ENCODE results near the gene NPAS2.
A peak's percentile ranks its signal among the peaks of the same experiment; 100 is the strongest.

The NPAS2 gene

GRCh38 chr2:100808582-100808981, 11.4 kb upstream of the NPAS2 start:
- Mint-ChIP-seq H3K27me3 (ENCODE audit: low read depth) (peaks cover 29% of the 10 kb centered on the region), H3K36me3 (ENCODE audit: low read depth) (no peaks in the 10 kb centered on the region)

DNA sequence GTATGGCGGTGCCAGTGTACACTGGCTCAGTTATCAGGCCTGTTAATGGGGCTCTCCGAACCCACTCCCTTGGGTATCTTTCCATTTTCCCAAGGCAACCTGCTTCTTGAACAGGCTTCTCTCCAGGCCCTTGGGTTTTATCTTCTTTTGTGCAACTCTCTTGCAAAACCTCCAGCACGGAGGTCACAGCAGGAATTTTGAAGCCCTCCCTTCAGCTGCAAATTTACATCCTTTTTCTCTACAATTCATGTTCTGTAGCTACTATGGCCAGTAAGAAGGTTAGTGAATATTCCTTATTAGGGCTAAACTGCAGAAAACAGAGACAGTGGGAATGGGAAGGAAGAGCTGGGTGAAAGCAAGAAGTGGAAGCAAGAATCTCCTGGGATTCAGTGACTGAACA, 10.4 kb upstream of the NPAS2 start:
- no peak overlapping the region for H3K27ac Mint-ChIP-seq
- peaks cover 10% of the 10 kb centered on the region for H3K9me3 Mint-ChIP-seq
- peaks cover 26% of the 10 kb centered on the region for H3K27me3 Mint-ChIP-seq (ENCODE audit: low read depth)
- H3K4me3 Mint-ChIP-seq, result no peak overlapping the region
- no peaks in the 10 kb centered on the region for H3K36me3 Mint-ChIP-seq (ENCODE audit: low read depth)
- no peak for TF ChIP-seq CTCF (IDR thresholded peaks at IDR 0.05; ENCODE audit: unreplicated experiment in 3 of 3)
- H3K4me1 Mint-ChIP-seq, result peaks cover 28% of the 10 kb centered on the region

More at GRCh38 chr2:100808582-100808981, 11.4 kb upstream of the NPAS2 start:
- Mint-ChIP-seq H3K4me1 (peaks cover 20% of the 10 kb centered on the region), H3K27ac (no peak overlapping the region), H3K9me3 (peaks cover 10% of the 10 kb centered on the region), H3K4me3 (no peak overlapping the region)
- no peak for TF ChIP-seq CTCF (IDR thresholded peaks at IDR 0.05; ENCODE audit: unreplicated experiment in 3 of 3)

DNA sequence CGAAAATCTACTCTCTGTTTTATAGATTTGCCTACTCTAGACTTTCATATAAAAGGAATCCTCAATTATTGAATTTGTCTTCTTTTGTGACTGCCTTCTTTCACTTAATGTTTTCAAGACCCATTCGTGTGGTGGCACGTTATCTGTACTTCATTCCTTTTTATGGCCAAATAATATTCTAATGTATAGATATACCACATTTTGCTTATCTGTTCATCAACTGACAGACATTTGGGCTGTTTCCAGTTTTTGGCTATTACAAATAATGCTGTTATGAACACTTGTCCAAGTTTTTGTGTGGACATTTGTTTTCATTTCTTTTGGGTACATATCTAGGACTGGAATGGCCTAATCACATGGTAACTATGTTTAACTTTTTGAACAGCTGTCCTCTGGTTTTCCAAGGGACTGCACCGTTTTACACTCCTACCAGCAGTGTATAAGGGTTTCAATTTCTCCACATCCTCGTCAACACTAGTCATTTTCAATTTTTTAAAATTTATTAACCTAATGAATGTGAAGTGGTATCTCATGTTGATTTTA, 9.3 kb upstream of the NPAS2 start:
- Mint-ChIP-seq H3K27me3 (ENCODE audit: low read depth) (peaks cover 24% of the 10 kb centered on the region), H3K36me3 (ENCODE audit: low read depth) (no peaks in the 10 kb centered on the region), H3K4me3 (no peak overlapping the region)

GRCh38 chr2:100812116-100812515, 7.8 kb upstream of the NPAS2 start:
- no peak for TF ChIP-seq CTCF (IDR thresholded peaks at IDR 0.05; ENCODE audit: unreplicated experiment in 3 of 3)
- Mint-ChIP-seq H3K4me1 (peaks cover 31% of the 10 kb centered on the region), H3K9me3 (peaks cover 10% of the 10 kb centered on the region)

More for the DNA sequence above, 9.3 kb upstream of the NPAS2 start:
- H3K4me1 Mint-ChIP-seq, result peaks cover 31% of the 10 kb centered on the region
- no peak overlapping the region for H3K27ac Mint-ChIP-seq
- peaks cover 10% of the 10 kb centered on the region for H3K9me3 Mint-ChIP-seq
- no peak for TF ChIP-seq CTCF (IDR thresholded peaks at IDR 0.05; ENCODE audit: unreplicated experiment in 3 of 3)

GRCh38 chr2:100812573-100812972, 7.4 kb upstream of the NPAS2 start:
- Mint-ChIP-seq H3K27ac (no peak overlapping the region), H3K9me3 (peaks cover 10% of the 10 kb centered on the region), H3K27me3 (ENCODE audit: low read depth) (peaks cover 24% of the 10 kb centered on the region), H3K4me3 (no peak overlapping the region), H3K4me1 (peaks cover 34% of the 10 kb centered on the region), H3K36me3 (ENCODE audit: low read depth) (no peaks in the 10 kb centered on the region)
- no peak for TF ChIP-seq CTCF (IDR thresholded peaks at IDR 0.05; ENCODE audit: unreplicated experiment in 3 of 3)

More at GRCh38 chr2:100812116-100812515, 7.8 kb upstream of the NPAS2 start:
- Mint-ChIP-seq H3K27me3 (ENCODE audit: low read depth) (peaks cover 24% of the 10 kb centered on the region), H3K36me3 (ENCODE audit: low read depth) (no peaks in the 10 kb centered on the region), H3K27ac (no peak overlapping the region), H3K4me3 (no peak overlapping the region)

- H3K9me3 Mint-ChIP-seq, result peaks cover 10% of the 10 kb centered on the region
- peaks cover 43% of the 10 kb centered on the region for H3K4me1 Mint-ChIP-seq
- H3K27ac Mint-ChIP-seq, result peak overlapping the region in 1 of 3 experiments; percentile 9
- H3K36me3 Mint-ChIP-seq (ENCODE audit: low read depth), result no peaks in the 10 kb centered on the region
- no peak overlapping the region for H3K4me3 Mint-ChIP-seq
- no peak for TF ChIP-seq CTCF (IDR thresholded peaks at IDR 0.05; ENCODE audit: unreplicated experiment in 3 of 3)
- peaks cover 32% of the 10 kb centered on the region for H3K27me3 Mint-ChIP-seq (ENCODE audit: low read depth)
Observed at GRCh38 chr2:100813527-100813926, 6.4 kb upstream of the NPAS2 start.
